HG02571 (cell line): Measurements from ENCODE around the gene RFX6.

Source experiments
- ATAC-seq: cut with Tn5 transposase; IDR thresholded peaks from one replicate; pipeline ENCODE4 v1.9.1; 2021; ENCODE audit warnings: mild to moderate bottlenecking, moderate library complexity; ENCODE audit not compliant: unreplicated experiment

Gene RFX6

GRCh38 chr6:116966675-116967576 lies 89.9 kb downstream of the RFX6 start:
- ATAC-seq = no peak

- peak; percentile 78 for ATAC-seq
Measured at GRCh38 chr6:116969211-116969863, 92.3 kb downstream of the RFX6 start.

GRCh38 chr6:116971959-116972358 lies 94.9 kb downstream of the RFX6 start:
- ATAC-seq = no peak

GRCh38 chr6:116973976-116974375 lies 96.9 kb downstream of the RFX6 start:
- no peak for ATAC-seq

GRCh38 chr6:116974526-116975316 lies 97.7 kb downstream of the RFX6 start:
- no peak for ATAC-seq

GRCh38 chr6:116975600-116975999 lies 98.6 kb downstream of the RFX6 start:
- no peak for ATAC-seq

GRCh38 chr6:116979560-116979959 lies 102.5 kb downstream of the RFX6 start:
- no peak for ATAC-seq
